ENCODE data around the gene RUSC1.
"Not testable (repeated sequence)": the region's sequence is repeated elsewhere in the genome, so short reads cannot be mapped to it uniquely, and the experiment has no call there.

RUSC1 gene

DNA sequence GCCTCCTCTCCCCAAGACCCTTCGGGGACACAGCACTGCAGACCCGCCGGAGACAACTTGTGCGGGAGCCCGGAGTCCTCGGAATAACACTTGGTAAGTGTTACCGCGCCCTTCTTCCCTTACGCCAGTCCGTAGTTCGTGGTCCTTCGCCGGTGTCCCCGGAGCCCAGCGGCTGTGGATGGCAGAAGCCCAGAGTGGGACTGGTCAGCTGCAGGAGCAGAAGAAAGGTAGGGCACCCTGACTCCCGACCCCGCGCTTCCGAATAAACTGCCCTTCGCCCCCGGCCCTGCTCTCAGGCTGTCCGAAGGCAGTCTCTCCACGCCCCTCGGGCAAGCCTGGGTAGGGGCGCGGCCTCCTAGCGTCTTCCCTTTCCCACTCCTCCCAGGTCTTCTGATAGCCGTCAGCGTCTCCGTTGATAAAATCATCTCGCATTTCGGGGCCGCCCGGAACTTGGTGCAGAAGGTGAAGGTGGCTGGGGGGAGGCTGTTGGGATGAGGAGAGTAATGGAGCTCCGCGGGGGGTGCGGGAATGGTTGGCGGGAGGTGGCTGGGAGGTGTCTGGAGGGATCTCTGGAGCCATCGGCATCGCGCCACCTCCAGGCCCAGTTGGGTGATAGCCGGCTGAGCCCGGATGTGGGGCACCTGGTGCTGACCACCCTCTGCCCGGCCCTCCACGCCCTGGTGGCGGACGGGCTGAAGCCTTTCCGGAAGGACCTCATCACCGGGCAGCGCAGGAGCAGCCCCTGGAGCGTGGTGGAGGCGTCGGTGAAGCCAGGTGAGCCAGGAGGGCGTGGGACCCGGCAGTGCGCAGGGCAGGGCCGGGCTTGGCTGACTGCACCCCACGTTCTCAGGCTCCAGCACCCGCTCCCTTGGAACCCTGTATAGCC lies 4.3 kb downstream of the RUSC1 start:
- DNase-seq = peak; percentile 40

DNA sequence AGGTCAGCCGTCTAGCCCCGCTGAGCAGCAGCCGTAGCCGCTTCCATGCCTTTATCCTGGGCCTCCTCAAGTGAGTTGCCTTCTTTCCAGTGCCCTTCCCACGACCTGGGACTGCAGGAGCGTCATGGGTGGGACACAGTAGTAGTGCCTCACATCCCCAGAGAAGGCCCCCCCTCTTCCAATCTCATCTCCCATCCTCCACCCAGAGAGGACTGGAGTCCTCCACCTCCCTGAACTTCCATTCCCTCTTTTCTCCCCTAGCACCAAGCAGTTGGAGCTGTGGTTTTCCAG lies 4.9 kb downstream of the RUSC1 start:
- no peak for DNase-seq

DNA sequence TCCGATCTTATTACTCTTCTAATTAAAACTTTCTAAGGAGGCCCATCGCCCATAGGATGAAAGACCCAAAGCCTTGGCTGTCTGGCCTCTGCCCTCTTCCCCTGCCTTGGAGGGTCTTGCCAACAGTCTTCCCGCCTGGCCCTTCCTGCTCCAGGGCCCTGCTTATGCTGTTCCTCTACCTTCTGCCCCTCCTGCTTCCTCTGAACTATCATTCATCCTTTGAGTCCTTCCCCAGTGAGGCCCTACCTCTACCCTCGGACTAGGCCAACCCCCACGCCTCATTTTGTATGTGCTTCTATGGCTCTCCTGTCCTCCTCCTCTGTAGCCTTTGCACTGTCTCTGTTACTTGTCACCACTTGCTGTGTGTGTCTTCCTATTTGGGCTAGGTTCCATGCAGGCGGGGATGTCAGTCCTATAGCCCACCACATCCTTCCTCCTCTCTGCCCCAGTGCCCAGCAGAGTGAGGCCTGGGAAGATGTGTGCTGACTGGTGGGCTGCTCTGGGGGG lies 5.4 kb downstream of the RUSC1 start:
- no peak for DNase-seq

DNA sequence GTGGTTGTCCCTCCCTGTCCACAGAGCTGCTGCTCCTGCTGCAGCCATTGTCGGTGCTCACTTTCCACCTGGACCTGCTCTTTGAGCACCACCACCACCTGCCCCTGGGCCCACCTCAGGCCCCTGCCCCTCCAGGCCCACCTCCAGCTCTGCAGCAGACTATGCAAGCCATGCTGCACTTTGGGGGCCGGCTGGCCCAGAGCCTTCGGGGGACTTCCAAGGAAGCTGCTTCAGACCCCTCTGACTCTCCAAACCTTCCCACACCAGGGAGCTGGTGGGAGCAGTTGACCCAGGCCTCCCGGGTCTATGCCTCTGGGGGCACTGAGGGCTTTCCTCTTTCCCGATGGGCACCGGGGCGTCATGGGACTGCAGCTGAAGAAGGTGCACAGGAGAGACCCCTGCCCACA lies 5.9 kb downstream of the RUSC1 start:
- no peak for DNase-seq

DNA sequence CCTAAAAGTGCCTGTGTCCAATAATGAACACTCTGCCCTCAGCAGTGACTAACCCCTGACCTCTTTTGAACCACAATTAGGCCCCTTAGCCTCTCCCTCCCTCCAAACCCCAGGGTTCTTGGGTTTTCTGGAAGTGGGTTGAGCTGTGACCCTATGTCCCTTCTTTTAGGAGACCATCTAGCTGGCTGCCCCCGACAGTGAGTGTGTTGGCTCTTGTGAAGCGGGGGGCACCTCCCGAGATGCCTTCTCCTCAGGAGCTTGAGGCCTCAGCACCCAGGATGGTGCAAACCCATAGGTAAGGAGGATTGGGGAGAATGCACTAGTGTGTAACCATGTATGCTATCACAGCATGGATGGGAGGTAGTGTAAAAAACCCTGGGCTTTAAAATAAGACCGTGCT lies 7.3 kb downstream of the RUSC1 start:
- DNase-seq = no peak

DNA sequence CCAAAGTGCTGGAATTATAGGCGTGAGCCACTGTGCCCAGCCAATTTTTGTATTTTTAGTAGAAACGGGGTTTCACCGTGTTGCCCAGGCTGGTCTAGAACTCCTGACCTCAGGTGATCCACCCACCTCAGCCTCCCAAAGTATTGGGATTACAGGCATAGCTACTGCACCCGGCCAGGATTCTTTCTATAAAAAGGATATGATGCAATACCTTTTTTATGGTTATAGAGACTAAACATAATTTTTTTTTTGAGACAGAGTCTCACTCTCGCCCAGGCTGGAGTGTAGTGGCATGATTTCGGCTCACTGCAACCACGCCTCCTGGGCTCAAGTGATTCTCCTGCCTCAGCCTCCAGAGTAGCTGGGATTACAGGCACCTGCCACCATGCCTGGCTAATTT lies 8.2 kb downstream of the RUSC1 start:
- DNase-seq = not testable (repeated sequence)

DNA sequence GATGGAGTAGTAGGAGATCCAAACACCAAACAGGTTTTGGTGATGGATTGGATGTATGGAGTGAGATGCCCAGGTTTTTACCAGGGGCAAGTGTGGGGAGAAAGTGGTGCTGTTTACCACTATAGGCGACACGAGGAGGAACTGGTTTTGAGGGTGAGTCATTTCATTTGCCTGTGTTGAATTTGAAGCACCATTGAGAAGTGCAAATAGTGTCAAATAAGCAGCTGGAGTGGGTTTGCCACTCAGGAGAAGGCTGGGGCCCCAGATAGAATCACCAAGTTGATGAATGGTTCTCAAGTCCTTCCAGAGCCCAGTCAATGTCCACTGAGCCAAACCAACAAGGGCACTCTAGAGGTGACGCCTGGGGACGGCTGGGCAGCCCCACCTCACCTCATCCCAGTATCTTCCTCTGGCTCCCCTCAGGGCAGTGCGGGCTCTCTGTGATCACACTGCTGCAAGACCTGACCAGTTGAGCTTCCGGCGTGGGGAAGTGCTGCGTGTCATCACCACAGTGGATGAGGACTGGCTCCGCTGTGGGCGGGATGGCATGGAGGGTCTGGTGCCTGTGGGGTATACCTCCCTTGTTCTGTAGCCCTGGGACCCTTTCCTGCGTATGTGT lies 9.4 kb downstream of the RUSC1 start:
- DNase-seq = no peak

DNA sequence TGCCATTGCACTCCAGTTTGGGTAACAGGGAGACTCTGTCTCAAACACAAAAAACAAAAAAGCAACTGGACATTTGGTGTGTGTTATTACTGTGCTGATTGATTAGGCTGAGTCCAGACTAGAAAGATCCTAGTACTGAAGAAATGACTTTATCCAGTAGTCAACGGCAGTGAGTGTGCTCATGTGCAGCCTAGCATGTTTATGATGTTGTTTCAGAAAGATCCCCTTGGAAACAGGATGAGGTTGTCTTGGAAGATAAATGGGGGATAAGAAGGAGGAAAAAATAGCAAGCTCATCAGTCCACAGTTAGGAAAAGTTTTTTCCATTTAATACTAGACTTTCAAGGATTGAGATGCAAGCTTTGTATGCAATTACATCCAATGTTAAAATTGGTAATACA lies 14.3 kb downstream of the RUSC1 start:
- DNase-seq = no peak

DNA sequence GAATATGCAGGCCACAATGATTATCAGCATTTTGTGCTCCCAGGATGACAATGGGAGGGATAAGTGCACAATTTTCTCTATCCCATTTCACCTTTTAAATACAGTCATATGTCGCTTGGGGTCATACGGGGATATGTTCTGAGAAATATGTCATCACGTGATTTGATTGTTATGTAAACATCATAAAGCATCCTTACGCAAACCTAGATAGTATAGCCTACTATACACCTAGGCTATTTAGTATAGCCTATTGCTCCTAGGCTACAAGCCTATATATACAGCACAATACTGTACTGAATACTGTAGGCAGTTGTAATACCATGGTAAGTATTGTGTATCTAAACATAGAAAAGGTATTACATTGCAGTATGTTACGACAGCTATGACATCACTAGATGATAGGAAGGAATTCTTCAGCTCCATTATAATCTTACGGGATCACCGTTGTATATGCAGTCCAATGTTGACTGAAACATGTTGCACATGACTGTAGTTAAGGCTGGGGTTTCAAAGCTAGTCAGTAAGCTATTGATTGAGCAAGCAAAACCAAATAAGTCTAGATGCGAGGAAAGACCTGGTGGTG lies 18.9 kb downstream of the RUSC1 start:
- no peak for DNase-seq

DNA sequence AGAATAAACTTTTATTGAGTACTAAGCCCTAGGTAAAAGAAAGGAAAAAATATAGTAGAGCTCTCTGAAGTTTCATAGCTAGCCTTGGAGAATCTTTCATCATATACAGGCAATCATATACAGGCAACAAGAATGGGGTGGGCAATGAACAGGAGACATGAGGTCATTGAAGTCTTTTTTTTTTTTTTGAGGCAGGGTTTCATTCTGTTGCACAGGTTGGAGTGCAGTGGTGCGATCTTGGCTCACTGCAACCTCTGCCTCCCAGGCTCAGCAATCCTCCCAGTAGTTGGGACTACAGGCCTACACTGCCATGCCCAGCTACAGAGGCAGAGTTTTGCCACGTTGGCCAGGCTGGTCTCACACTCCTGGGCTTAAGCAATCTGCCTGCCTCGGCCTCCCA lies 22.1 kb downstream of the RUSC1 start:
- no peak for DNase-seq

DNA sequence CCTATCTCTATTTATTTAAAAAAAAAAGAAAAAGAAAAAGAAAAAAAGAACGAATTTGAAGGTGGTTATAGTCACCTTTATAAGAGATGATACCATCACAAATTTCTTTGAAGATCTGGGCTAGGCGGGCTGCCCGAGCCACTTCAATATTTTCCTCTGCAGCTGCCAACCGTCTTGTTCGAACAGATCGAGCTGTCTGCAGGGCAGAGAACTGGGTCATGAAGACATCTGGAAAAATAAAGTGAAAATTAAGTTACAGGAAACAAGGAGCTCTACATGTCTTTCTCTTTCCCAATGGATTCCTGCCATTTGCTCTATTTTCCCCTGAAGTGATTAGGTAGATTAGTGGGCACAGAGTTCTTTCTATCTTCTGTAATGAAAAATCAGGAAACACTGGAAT lies 31.9 kb downstream of the RUSC1 start:
- DNase-seq = no peak

DNA sequence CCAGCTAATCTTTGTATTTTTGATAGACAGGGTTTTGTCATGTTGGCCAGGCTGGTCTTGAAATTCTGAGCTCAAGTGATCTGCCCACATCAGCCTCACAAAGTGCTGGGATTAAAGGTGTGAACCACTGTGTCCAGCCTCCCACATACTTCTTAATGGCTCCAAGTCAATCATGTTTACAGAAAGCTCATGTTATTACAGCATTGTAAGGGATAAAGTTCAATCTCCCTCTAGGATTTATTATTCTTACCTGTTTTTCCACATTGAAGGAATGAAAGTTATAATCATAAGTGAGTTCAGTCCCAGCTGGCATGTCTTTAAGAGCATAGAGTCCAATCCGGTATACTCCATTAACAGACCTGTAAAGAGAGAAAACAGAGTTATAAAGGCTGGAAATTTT lies 39.4 kb downstream of the RUSC1 start:
- no peak for DNase-seq

DNA sequence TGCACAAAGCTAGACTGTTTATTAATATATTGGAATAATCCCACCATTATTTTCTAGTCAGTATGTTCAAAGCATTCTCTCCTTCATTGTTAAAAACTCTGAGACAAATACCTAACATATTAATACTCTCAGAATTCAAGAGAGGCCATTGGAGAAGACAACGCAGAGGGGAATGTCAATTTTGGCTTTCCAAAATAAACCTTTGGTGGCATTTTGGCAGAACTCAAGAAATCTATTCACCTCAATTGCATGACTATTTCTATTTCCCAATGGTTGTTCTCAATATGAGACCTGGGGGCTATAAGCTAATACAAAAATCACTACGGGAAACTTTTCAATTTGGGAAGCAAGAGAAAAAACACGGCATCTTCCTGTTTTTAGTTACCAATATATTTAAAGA lies 58.5 kb downstream of the RUSC1 start:
- no peak for DNase-seq

DNA sequence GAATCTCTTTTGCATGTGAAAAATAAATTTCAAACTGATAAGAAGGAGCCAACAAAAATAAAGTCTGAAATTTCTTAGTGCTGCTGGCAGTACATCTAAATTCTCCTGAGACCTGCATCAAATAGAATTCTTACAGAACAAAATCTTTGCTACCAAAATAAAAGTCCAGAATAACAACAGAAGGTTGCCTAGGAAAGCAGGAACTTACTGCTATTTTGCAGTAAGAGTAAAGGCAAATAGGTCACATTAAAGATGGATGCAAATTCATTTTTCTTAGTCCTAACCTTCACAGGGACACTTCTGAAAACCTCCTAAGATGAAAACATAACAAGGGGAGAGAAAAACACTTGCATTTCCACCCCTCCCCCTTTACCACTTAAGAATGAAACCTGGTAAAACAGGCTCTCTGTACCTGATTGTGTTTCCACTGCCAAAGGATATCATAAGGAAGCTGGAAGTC lies 59.0 kb downstream of the RUSC1 start:
- DNase-seq = no peak
